SU-DHL-6 (cell line): ENCODE results near the gene CPEB3.

ENCODE experiments used
- CTCF ChIP-seq: fragments of 200-600 bp; sonication (generic); IDR thresholded peaks from one replicate; pipeline ENCODE4 v1.5.1; 2017; ENCODE audit warnings: antibody characterized with exemption, mild to moderate bottlenecking, low read length, moderate library complexity; ENCODE audit not compliant: insufficient read depth, poor library complexity, severe bottlenecking
- EZH2phosphoT487 ChIP-seq: fragments of 200-600 bp; sonication (generic), shearing (Covaris generic); conservative IDR thresholded peaks from 2 replicates; pipeline ENCODE4 v1.6.1; 2018; ENCODE audit warnings: mild to moderate bottlenecking, antibody characterized with exemption, low read length, moderate library complexity, mixed read lengths

GRCh38 chr10:92149261-92149660 lies 141.6 kb downstream of the CPEB3 start:
- TF ChIP-seq CTCF (no peak), EZH2phosphoT487 (no peak)
